ENCODE data around the gene PRKG1.
A peak's percentile ranks its signal among the peaks of the same experiment; 100 is the strongest.

PRKG1 gene

DNA sequence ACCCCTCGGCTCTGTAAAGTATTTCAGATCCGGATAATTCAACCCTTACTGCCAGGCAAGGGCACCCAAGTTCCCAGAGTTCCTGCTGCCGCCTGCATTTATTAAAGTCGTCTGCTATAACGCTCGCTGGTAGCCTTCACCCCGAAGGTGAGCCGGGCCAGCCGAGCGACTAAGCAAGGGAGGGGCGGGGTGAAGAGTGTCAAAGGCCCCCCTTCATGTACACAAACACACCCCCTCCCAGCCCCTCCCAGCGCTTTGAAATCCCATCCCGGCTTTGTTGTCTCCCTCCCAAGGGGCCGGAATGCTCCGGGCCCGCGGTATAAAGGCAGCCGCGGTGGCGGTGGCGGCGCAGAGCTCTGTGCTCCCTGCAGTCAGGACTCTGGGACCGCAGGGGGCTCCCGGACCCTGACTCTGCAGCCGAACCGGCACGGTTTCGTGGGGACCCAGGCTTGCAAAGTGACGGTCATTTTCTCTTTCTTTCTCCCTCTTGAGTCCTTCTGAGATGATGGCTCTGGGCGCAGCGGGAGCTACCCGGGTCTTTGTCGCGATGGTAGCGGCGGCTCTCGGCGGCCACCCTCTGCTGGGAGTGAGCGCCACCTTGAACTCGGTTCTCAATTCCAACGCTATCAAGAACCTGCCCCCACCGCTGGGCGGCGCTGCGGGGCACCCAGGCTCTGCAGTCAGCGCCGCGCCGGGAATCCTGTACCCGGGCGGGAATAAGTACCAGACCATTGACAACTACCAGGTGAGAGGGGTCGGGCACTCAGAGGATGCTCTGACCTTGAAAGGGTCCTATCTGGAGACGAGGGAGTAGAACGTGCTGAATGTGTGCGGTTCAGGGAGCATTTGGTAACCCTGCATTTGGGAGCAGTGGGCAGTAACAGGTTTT lies 1239.9 kb downstream of the PRKG1 start, which contains the start of gene DKK1:
Gene DKK1, plus strand, starts transcription at position 349 of the 889 bp plus-strand sequence. Its CDS starts 154 bp downstream, at position 503.
- peak; percentile 36 for DNase-seq

DNA sequence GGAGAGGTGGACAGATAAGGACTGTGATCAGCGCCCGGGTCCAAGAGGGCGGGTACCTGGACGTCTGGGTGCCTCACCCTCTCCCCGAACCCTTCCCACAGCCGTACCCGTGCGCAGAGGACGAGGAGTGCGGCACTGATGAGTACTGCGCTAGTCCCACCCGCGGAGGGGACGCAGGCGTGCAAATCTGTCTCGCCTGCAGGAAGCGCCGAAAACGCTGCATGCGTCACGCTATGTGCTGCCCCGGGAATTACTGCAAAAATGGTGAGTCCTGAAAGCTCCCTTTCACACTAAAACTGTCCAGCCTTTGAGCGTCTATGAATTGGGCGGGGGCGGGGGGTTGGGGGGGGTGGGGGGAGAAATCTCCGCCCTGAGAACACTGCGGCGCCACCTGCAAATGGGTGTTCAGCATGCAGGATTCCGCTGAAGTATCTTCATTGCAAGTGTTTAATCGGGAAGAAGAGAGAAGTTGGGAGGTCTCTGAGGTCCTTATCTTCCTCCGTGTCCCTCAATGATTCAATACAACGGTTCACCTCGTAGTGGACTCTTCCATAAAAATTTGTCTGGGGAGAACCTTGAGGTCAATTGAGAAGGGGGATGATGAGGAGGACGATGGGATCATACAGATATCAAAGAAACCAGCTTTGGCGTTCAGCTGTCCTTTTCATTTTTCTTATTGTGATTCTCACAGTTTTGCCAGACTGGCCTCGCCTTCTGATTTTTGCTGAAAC lies 1240.7 kb downstream of the PRKG1 start:
- no peak for DNase-seq

DNA sequence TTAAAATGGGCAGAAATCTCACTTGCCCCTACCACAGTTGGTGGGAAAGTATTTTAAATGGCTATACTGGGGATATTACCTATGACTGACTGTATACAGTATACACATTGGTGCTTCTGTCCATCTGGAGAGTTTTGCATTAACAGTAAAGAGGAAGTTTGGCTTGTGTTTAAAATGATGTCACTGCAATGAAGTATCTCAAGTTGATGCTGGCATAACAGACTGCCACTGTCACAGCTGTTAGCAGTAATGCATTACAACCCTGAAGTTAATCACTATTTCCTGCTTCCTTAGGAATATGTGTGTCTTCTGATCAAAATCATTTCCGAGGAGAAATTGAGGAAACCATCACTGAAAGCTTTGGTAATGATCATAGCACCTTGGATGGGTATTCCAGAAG lies 1241.7 kb downstream of the PRKG1 start:
- DNase-seq, result no peak

DNA sequence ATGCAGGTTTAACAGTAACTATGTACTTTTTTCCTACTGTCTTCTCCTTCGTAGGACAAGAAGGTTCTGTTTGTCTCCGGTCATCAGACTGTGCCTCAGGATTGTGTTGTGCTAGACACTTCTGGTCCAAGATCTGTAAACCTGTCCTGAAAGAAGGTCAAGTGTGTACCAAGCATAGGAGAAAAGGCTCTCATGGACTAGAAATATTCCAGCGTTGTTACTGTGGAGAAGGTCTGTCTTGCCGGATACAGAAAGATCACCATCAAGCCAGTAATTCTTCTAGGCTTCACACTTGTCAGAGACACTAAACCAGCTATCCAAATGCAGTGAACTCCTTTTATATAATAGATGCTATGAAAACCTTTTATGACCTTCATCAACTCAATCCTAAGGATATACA lies 1242.2 kb downstream of the PRKG1 start:
- DNase-seq, result no peak

DNA sequence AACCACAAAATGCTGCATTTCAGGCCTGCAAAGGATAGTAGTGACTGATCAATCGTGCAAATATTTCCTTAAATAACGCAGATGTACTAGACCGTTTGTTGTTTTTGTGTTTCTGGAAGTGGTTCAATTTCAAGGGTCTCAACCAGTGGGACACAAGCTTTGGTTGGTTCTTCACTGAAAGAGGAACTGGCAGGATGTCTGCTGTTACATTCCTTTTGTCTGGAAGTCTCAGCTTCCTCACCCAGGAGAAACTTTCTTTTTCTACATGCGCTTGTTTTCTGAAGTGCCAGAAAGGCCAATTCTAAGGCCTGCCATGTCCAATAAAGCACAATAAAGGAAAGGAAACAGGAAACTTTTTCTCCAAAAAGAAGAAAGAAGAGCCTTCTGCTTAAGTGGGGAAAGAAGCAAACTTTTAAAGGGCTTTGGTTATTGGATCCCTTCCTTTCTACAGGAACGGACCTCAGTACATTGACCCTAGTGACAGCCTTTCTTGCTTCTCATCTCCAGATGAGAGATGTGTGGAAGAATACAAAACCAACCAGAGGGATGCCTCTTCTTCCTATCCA lies 1243.9 kb downstream of the PRKG1 start:
- no peak for DNase-seq

DNA sequence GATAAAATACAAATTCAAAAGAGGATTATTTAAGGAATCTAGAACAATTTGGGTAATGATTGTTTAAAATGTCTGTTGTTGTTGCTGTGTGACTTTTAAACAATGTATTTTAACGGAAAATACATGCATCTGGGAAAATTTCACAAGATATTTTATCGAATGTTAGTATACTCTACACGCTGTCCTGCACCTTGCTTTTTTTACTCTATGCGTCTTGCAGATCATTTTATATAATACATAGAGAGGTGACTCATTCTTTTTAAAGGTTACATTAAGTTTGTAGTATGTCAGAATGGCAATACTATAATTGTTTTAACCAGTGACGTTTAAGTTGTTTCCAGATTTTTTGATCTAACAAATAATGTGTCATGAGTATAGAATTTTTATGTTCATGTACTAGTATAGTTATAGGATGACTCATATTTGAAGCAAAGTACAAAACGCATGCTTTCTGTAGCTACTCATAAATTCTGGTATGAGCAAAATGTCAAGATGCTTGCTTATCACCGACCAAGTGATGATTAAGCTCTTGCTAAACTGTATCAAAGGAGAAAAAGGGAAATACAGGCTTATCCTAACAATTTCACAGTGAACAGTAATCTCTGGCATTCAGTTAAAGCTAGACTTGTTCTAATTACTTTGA lies 1244.7 kb downstream of the PRKG1 start:
- no peak for DNase-seq

DNA sequence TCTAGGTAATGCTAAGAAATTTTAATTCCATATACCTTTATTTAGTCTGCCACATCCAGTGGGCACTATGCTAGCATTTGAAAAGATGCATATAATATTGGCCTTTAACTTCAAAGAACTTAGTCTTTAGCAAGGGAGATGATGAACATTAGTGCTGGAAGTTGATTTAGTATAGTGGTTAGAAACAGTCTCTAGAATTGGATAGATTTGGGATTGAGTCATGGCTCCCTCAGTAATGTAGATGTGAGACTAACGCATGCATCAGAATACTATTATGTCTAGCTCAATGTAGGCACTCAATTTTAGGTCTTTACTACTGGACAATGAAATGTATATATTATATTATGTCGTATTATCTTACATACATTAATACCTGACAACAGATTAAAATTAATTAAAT lies 1245.6 kb downstream of the PRKG1 start:
- no peak for DNase-seq

DNA sequence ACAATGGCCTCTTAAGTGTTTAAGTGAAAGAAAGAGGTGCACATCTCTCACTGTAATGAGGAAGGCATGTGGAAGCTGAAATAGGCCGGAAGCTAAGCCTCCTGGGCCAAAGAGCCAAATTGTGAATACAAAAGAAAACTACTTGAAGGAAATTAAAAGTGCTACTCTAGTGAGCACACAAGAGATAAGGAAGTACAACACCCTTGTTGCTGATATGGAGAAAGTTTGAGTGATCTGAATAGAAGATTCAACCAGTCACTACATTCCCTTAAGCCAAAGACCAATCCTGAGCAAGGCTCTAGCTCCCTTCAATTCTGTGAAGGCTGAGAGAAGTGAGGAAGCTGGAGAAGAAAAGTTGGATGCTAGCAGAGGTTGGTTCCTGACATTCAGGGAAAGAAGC lies 1248.0 kb downstream of the PRKG1 start:
- DNase-seq, result no peak

DNA sequence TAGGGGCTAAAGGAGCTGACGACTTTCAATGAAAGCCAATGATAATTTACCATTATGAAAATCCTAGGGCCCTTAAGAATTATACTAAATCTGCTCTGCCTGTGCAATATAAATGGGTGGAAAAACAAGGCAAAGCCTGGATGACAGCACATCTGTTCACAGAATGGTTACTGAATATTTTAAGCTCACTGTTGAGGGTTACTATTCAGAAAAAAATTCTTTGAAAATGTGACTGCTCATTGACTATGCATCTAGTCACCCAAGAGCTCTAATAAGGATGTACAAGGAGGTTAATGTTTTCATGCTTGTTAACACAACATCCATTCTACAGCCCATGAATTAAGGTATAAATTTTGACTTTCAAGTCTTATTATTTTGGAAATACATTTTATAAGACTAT lies 1248.6 kb downstream of the PRKG1 start:
- DNase-seq, result no peak

DNA sequence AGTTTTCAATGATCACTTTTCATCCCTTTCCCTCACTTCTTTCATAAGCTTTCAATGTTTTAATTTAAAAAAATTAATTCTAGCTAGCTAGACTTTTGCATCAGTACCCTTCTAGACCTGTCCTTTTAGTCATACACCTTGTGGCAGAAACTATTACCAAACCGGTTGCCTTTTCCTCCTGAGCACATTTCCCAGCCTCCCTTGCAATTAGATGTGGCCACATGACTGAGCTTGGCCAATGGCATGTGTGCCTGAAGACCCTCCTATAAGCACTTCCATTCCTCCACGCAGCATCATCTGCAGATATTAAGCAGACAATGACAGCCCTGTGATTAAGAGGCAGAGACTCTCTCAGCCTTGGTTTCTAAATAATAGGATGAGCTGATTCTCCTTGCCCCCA lies 1252.1 kb downstream of the PRKG1 start:
- no peak for DNase-seq

DNA sequence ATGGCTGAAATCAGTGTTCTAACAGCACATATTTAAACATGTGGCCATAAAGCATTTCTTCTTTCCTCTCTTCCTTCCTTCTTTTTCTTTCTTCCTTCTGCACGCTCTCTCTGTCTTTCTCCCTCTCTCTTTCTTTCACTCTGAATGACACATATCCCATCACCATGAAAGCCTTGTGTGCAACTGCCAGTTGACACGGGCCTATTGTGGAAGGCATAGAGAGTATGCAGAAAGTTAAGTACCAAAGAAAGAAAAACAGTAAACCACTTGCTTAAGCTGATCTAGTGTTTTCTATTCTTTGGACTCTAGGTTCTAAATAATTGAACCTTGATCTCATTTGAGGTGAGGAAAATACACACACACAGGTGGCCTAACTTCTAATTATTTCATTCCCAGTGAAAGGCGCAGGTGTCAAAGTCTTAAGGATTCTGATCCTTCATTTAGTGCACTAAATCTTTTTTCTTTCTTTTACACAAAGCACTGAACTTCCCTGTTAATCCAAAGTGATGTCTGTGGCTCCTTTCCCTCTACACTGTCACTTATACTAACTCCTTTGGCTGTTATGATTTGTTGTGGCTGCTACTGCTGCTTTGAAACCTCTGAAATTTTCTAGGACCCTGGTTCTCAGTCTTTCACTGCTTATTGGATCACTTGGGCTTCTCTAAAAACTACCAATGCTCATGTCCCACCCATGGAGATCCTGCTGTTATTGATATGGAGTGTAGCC lies 1257.5 kb downstream of the PRKG1 start:
- DNase-seq, result no peak

DNA sequence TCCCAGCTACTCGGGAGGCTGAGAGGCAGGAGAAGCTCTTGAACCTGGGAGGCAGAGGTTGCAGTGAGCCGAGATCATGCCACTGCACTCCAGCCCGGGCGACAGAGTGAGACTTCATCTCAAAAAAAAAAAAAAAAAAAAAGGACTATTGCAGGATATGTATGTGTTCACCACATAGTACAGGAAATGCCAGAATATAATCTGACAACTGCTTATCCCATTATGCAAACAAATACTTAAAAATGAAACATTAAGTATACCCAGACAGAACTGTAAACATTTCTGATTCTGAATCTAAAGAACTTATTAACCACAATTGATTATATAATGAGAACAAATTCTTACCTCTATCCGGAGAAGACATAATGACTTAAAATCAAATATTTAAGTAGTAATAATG lies 1258.5 kb downstream of the PRKG1 start:
- DNase-seq, result no peak

DNA sequence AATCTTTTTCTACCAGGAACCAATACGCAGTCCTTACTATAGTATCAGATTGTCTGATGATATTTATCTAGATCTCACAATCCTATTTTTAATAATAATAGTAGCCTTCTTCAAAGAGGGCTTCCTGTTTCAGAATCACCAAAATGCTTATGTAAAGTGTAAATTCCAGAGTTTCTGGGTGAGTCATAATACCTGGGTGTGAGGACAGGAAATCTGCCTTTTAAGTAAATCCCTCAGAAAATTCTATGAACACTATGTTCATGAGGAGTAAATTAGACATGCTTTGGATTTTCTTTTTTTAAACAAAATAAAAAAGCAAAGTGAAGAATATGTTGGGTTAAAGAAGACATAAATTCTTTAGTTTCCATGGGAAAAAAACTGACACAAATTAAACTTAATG lies 1260.3 kb downstream of the PRKG1 start:
- DNase-seq, result no peak

DNA sequence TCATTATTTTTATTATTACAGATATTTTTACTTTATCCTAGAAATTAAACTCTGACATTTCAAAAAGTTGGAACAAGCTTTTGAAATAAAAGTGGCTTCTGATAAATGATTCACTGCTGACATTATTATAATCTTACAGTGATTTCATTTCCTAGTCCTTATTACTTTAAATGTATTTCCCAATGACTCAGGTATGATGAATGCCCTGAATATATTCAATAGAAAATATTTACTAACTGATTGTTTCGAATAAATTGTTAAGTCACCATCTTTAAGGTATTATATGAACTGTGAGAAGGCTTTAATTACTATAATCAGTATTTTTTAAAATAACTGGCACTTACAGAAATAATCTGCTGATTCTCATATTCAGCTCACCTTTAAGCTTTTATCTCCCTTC lies 1261.4 kb downstream of the PRKG1 start:
- DNase-seq, result no peak

DNA sequence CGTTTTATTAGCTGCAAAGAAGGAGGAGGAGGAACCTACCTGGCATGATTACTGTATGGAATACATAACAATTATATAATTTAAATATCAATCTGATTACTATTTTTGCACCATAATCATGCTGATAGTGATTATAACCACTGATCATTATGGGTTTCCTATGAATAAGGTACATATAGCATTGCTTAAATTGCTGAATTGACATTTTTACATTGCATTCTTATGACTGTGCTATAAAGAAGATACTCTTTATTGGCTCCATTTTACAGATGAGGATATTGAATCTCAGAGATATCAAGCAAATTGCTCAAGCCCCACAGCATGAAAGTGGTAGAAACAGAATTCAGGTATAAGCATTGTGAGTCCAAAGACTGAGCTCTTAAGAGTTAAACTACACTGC lies 1262.9 kb downstream of the PRKG1 start:
- DNase-seq, result no peak

DNA sequence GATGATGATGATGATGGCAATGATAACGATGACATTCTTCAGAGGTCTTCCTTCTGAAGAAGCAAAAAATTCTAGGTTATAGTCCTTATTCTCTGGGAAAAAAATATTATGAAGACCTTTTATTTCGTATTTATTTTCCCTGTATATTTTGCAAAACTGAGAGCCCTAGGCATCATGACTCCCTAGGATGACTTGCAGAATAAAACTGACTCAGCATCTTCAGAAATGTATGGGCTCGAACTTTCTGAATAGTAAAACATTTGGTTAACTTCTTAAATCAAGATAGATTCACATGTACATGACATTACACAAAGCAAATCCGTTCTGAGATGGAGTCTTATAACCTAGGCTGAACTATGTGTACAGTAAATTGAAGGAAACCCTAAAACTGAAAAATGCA lies 1269.2 kb downstream of the PRKG1 start:
- DNase-seq, result no peak

DNA sequence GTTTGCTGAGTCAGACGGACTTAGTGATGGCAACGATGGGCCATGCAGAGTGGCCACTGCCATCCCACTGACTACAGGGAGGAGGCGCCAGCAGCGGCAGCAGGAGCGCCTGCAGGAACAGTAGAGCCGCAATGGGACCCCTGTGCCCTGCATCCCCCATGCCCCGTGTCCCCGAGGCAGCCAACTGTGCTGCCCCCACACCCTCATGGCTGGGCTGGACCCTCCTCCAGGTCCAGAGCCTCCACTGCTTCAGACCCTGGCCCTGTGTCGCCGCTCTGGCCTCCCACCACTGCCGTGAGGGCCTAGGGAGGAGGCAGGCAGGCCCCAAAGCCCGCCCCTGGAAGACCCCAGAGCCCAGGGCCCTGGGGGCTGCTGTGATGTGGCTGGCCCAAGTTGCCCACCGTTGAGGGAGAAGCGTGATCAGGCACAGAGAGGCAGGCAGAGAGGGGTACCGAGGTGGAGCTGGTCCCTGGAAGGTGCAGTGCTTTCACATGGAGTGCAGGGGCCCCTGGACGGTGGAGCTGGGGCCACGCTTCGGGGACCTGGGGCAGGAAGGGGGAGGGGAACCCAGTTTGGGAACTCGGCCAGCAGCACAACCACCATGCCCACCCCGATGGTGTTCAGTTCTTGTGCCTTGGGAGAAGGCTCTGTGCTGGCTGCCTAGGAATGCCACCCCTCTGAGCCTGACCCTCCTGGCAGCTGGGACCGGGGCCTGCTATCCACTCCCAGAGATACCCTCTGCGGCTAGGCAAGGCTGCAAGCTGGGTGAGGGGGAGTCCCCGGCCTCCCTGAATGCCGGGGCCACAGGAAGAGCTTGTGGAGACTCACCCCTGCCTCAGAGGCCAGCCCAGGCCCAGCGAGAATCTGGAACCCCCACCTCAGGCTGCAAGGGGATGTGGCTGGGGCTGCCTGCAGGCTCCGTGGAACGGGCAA lies 1272.4 kb downstream of the PRKG1 start:
- DNase-seq, result no peak

DNA sequence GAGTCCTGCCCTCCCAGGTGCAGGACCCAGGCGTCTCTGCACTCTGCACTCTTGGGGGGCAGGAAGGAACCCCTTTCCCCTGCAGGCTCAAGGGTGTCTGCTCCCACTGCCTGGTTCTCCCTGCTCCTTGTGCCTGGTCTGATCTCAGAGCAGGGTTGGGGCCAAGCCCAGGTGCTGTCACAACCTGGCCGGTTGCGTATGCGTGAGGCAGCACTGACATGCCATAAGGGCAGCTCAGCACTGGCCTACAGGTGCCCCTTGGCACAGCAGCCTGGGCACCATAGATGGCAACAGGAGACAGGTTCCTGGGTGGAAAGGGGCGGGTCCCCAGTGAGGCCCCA lies 1273.0 kb downstream of the PRKG1 start:
- no peak for DNase-seq

Measured in activated CD4-positive, alpha-beta T cell treated with anti-CD3 and anti-CD28 coated beads, Interleukin-10, Interleukin-2, amounts not matched to agents 100 ng/mL and 50 ng/mL, durations not matched to agents 16 hours and 8 hours (primary cell).